Measurements from ENCODE around the gene PRR23E. TPM values are rescaled to one million over a fixed set of nuclear protein-coding genes. Genes with fewer than 3 reads are reported as not detected.
A peak's percentile ranks its signal among the peaks of the same experiment; 100 is the strongest.

Gene PRR23E
- total and polyA plus RNA-seq, 12 donors: not detected

- Histone ChIP-seq H3K27me3 (no peaks in the 10 kb centered on the region), H3K27ac (no peak overlapping the region), H3K9me3 (replicated peaks in 1 of 3) (no peaks in the 10 kb centered on the region), H3K36me3 (replicated peaks in 1 of 2) (no peaks in the 10 kb centered on the region), H3K4me3 (no peak overlapping the region), H3K4me1 (replicated peaks in 1 of 2) (no peaks in the 10 kb centered on the region)
- 84 to 91% (median 86%) methylated on average over 8 of the region's 8 CpGs for WGBS, 4 donors
- TF ChIP-seq CTCF (IDR thresholded peaks at IDR 0.05) (no peak), POLR2A (IDR thresholded peaks at IDR 0.05) (no peak)
- intact Hi-C loops (cut with DNase I): no loop called here
- peak in 1 of 7 donors; percentile 24 for DNase-seq
Observed at GRCh38 chr3:127194601-127195187, 1.8 kb downstream of the PRR23E start.

GRCh38 chr3:127195417-127195816 lies 2.5 kb downstream of the PRR23E start:
- intact Hi-C loops (cut with DNase I): no loop called here
- H3K4me3 ChIP-seq: no peak overlapping the region
- H3K27me3 ChIP-seq: no peaks in the 10 kb centered on the region
- H3K4me1 ChIP-seq (replicated peaks in 1 of 2): no peaks in the 10 kb centered on the region
- H3K27ac ChIP-seq: no peak overlapping the region
- H3K9me3 ChIP-seq (replicated peaks in 1 of 3): no peaks in the 10 kb centered on the region
- no peak for DNase-seq
- TF ChIP-seq POLR2A (IDR thresholded peaks at IDR 0.05): no peak
- TF ChIP-seq CTCF (IDR thresholded peaks at IDR 0.05): no peak
- no peaks in the 10 kb centered on the region for H3K36me3 ChIP-seq (replicated peaks in 1 of 2)
- 84 to 91% (median 89%) methylated on average over 6 of the region's 6 CpGs for WGBS, 4 donors

DNA sequence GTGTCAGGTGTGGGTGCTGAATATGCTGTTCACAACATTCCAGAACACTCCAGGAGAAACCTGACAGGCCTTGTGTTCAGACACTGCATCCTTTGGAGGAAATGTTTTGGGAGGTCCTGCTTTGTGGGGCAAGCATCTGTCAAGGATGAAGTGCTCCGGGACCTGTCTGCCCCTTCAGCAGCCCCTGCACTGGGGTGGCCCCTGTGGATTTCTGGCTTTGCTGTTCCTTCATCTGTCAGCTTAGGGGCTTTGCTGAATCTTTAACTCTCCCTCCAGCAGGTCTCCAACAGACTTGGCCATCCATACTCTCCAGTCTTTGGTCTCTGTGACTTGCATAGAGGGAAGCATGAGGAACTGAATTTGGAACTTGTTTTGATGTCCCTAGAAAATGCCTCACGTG lies 3.1 kb downstream of the PRR23E start:
- WGBS, 4 donors: 49 to 70% (median 55%) methylated on average over 2 of the region's 2 CpGs
- Histone ChIP-seq H3K9me3 (replicated peaks in 1 of 3) (no peaks in the 10 kb centered on the region), H3K27ac (no peak overlapping the region), H3K27me3 (no peaks in the 10 kb centered on the region), H3K36me3 (replicated peaks in 1 of 2) (no peaks in the 10 kb centered on the region), H3K4me1 (replicated peaks in 1 of 2) (no peaks in the 10 kb centered on the region), H3K4me3 (no peak overlapping the region)
- intact Hi-C loops (cut with DNase I): no loop called here
- TF ChIP-seq POLR2A (IDR thresholded peaks at IDR 0.05): no peak
- no peak for TF ChIP-seq CTCF (IDR thresholded peaks at IDR 0.05)
- no peak for DNase-seq

- peak in 1 of 7 donors; percentile 28 for DNase-seq
- TF ChIP-seq POLR2A (IDR thresholded peaks at IDR 0.05) (no peak), CTCF (IDR thresholded peaks at IDR 0.05) (no peak)
- WGBS, 4 donors: 80 to 92% (median 82%) methylated on average over 9 to 15 of the region's 15 CpGs
- Histone ChIP-seq H3K9me3 (replicated peaks in 1 of 3) (no peaks in the 10 kb centered on the region), H3K27me3 (no peaks in the 10 kb centered on the region), H3K4me3 (no peak overlapping the region), H3K27ac (no peak overlapping the region), H3K36me3 (replicated peaks in 1 of 2) (no peaks in the 10 kb centered on the region), H3K4me1 (replicated peaks in 1 of 2) (no peaks in the 10 kb centered on the region)
- intact Hi-C loops (cut with DNase I): no loop called here
Observed at GRCh38 chr3:127196466-127197299, 3.8 kb downstream of the PRR23E start.
